Type B pancreatic cell (in vitro differentiated cells): ENCODE data around the gene PPP1R15B. TPM values are rescaled to one million over a fixed set of nuclear protein-coding genes. Genes with fewer than 3 reads are reported as not detected.
A peak's percentile ranks its signal among the peaks of the same experiment; 100 is the strongest.

Experiments used
- DNase-seq: peaks from one replicate; pipeline ENCODE4 v3.0.0; 2021; ENCODE audit warnings: mixed read lengths; ENCODE audit not compliant: unreplicated experiment; ENCODE audit errors: extremely low spot score
- H3K27ac Mint-ChIP-seq: 2 replicates; pipeline ENCODE4 v1.8.0; 2021; ENCODE audit warnings: mild to moderate bottlenecking, mixed read lengths
- H3K27me3 Mint-ChIP-seq: 2 replicates; pipeline ENCODE4 v1.8.0; 2021; ENCODE audit warnings: mixed read lengths
- H3K36me3 Mint-ChIP-seq: 2 replicates; pipeline ENCODE4 v1.8.0; 2021; ENCODE audit warnings: mixed read lengths
- H3K4me1 Mint-ChIP-seq: one replicate; pipeline ENCODE4 v1.8.0; 2021; ENCODE audit warnings: mixed read lengths; ENCODE audit not compliant: unreplicated experiment
- H3K4me3 Mint-ChIP-seq: 2 replicates; pipeline ENCODE4 v1.8.0; 2021; ENCODE audit warnings: mild to moderate bottlenecking, mixed read lengths
- H3K9me3 Mint-ChIP-seq: 2 replicates; pipeline ENCODE4 v1.8.0; 2021; ENCODE audit warnings: mixed read lengths
- total RNA-seq: library from RNA; stranded (reverse); gene quantifications from 2 replicates; pipeline ENCODE4 v1.2.1, GENCODE V29; 2021; ENCODE audit warnings: low replicate concordance
- TF ChIP-seq, protein P1 (sequence below): fragments of 200-600 bp; sonication (generic); conservative IDR thresholded peaks from 2 replicates; pipeline ENCODE4 v1.5.0; 2021; ENCODE audit warnings: antibody characterized with exemption, mild to moderate bottlenecking

The PPP1R15B gene
- total RNA-seq, 1 donor from 2014 or later: 43.3 TPM

DNA sequence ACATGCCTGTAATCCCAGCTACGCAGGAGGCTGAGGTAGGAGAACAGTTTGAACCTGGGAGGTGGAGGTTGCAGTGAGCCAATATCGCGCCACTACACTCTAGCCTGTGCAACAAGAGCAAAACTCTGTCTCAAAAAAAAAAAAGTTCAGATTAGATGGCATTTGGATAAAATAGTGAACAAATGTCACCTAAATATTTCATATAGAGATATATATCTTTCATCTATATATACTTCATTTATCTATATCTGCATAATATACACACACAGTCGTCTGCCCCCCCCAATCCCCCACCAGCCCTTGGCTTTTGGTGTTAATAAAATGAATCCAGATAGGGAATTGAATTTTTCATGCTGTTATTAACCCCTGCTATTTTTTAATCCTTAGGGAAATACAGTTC is 5.0 kb downstream of the PPP1R15B start:
- H3K36me3 Mint-ChIP-seq: peaks cover 20% of the 10 kb centered on the region
- H3K4me1 Mint-ChIP-seq: peaks cover 16% of the 10 kb centered on the region
- no peak for DNase-seq
- H3K4me3 Mint-ChIP-seq: peak overlapping the region; percentile 98
- no peaks in the 10 kb centered on the region for H3K9me3 Mint-ChIP-seq
- TF ChIP-seq, protein P1, sequence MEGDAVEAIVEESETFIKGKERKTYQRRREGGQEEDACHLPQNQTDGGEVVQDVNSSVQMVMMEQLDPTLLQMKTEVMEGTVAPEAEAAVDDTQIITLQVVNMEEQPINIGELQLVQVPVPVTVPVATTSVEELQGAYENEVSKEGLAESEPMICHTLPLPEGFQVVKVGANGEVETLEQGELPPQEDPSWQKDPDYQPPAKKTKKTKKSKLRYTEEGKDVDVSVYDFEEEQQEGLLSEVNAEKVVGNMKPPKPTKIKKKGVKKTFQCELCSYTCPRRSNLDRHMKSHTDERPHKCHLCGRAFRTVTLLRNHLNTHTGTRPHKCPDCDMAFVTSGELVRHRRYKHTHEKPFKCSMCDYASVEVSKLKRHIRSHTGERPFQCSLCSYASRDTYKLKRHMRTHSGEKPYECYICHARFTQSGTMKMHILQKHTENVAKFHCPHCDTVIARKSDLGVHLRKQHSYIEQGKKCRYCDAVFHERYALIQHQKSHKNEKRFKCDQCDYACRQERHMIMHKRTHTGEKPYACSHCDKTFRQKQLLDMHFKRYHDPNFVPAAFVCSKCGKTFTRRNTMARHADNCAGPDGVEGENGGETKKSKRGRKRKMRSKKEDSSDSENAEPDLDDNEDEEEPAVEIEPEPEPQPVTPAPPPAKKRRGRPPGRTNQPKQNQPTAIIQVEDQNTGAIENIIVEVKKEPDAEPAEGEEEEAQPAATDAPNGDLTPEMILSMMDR: no peak
- H3K27ac Mint-ChIP-seq: no peak overlapping the region
- H3K27me3 Mint-ChIP-seq: no peaks in the 10 kb centered on the region

DNA sequence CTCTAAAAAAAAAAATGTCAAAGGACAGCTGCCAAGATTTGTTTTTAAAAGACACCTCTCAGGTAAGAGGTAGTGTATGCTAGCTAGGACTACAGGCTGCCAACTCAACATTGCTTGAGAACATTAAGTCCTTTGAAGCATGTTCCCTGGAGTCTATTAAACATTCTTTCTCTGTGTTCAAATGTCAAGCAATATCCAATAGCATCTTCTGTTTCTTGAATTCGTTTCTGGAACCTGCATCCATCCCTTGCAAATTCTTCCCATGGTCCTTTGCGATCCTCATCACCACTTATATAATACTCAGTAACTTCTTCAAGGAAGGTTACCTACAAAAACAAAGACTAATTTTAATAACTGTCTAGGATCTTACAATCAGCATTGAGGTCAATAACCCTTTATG is 5.6 kb downstream of the PPP1R15B start:
- no peaks in the 10 kb centered on the region for H3K27me3 Mint-ChIP-seq
- peak overlapping the region; percentile 44 for H3K4me3 Mint-ChIP-seq
- H3K4me1 Mint-ChIP-seq: peaks cover 16% of the 10 kb centered on the region
- no peaks in the 10 kb centered on the region for H3K9me3 Mint-ChIP-seq
- H3K36me3 Mint-ChIP-seq: peaks cover 22% of the 10 kb centered on the region
- no peak for DNase-seq
- TF ChIP-seq, protein P1: no peak
- H3K27ac Mint-ChIP-seq: no peak overlapping the region

DNA sequence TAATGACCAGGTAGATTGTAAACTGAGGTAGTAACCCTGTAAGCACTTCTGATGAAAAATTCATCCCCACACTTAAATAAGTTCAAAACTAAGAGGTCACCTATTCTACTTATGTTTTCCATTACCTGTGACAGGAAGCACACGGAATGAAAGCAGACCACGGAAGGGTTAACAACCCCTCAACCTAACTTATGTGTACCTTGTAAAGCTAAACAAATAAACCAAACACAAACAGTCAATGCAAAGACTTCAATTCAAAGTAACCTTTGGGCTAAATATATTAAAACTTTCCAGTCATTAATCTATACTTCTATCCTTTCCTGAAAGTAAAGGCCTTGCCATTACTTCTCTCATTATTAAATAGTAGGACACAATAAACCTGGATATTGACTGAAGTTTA is 7.0 kb downstream of the PPP1R15B start:
- Mint-ChIP-seq H3K9me3 (no peaks in the 10 kb centered on the region), H3K36me3 (peaks cover 26% of the 10 kb centered on the region), H3K4me3 (no peak overlapping the region), H3K4me1 (peaks cover 16% of the 10 kb centered on the region), H3K27me3 (no peaks in the 10 kb centered on the region), H3K27ac (no peak overlapping the region)
- TF ChIP-seq, protein P1: no peak
- DNase-seq: no peak

DNA sequence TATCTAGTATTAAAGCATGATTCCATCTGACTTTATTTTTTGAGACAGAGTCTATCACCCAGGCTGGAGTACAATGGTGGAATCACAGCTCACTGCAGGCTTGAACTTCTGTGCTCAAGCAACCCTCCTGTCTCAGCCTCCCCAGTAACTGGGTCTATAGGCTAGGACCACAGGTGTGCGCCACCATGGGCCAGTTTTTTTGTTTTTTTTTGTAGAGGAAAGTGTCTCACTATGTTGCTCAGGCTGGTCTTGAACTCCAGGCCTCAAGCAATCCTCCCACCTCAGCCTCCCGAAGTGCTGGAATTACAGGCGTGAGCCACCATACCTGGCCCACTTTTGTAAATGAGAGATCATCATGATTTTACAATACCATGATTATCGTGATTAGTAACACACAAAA is 9.2 kb downstream of the PPP1R15B start:
- Mint-ChIP-seq H3K36me3 (peaks cover 18% of the 10 kb centered on the region), H3K27ac (no peak overlapping the region), H3K4me1 (peaks cover 16% of the 10 kb centered on the region), H3K27me3 (no peaks in the 10 kb centered on the region), H3K9me3 (no peaks in the 10 kb centered on the region), H3K4me3 (no peak overlapping the region)
- DNase-seq: no peak
- TF ChIP-seq, protein P1: no peak

DNA sequence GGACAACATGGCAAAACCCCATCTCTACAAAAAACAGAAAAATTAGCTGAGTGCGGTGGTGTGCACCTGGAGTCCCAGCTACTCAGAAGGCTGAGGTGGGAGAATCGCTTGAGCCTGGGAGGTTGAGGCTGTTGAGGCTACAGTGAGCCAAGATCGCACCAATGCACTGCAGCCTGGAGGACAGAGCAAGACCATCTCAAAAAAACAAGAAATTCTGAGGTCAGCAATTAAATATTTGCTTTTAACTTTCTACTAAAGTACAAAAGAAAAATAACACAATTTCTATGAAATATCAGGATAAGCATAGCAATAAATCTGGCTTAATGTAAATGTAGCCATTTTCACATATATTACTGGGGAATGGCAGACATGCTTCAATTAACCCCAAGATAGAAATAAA is 9.9 kb downstream of the PPP1R15B start:
- no peak for DNase-seq

More for the DNA sequence above, 9.9 kb downstream of the PPP1R15B start:
- TF ChIP-seq, protein P1: no peak
- Mint-ChIP-seq H3K4me1 (peaks cover 12% of the 10 kb centered on the region), H3K9me3 (no peaks in the 10 kb centered on the region), H3K4me3 (no peak overlapping the region), H3K36me3 (peaks cover 18% of the 10 kb centered on the region), H3K27me3 (no peaks in the 10 kb centered on the region), H3K27ac (no peak overlapping the region)
